Fibroblast of lung (primary cell): ENCODE results near the gene ENTHD1.

ENCODE experiments used
- CTCF ChIP-seq, 2 donors: IDR thresholded peaks in 1 of 2; conservative IDR thresholded peaks in 1 of 2; 1 replicate in 1 of 2; 2 replicates in 1 of 2; pipeline ENCODE4 v1.5.1; 2011 to 2012; ENCODE audit warnings: low read length in 2 of 2, control low read depth in 1 of 2, inconsistent platforms in 1 of 2, low read depth in 1 of 2, mild to moderate bottlenecking in 1 of 2
- EZH2 ChIP-seq: IDR thresholded peaks from 2 replicates; pipeline ENCODE4 v1.5.1; 2012; ENCODE audit warnings: low read length, control low read depth, mild to moderate bottlenecking; ENCODE audit errors: missing control alignments

DNA sequence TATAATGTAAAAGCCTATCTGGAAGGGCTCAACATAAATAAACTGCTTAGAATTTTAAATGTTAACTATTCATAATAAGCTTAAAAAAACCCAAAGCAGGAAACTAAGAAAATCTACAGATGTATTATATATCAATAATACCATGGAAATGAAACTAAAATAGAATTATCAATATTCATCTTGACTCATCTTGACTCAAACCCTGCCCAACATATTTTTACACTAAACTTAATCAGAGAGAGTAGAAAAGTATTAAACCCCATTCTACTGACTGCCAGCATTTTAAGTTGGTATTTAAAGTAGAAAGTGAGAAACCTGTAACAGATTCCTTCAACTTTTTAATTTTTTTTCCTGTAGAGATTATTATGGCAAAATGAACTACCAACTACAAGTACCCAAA is 149.2 kb downstream of the ENTHD1 start:
- TF ChIP-seq CTCF (conservative IDR thresholded peaks at IDR 0.05 in 1 of 2, IDR thresholded peaks at IDR 0.05 in 1 of 2; ENCODE audit: low read depth in 1 of 2, low read length in 2 of 2) (no peak), EZH2 (no peak)
